CD4-positive, alpha-beta T cell (primary cell): Measurements from ENCODE around the gene SLC39A5. TPM values are rescaled to one million over a fixed set of nuclear protein-coding genes. Genes with fewer than 3 reads are reported as not detected.

Source experiments
- ATAC-seq: fragments of 200-7000 bp; cut with Tn5 transposase; one replicate; pipeline ENCODE4 v1.10.0; 2022; ENCODE audit warnings: mild to moderate bottlenecking; ENCODE audit not compliant: poor library complexity
- CTCF ChIA-PET: fragments of 350-600 bp; sonication (Branson Sonifier 250); formaldehyde crosslinking; loops from one replicate; lab custom pipeline; 2021; ENCODE audit warnings: antibody characterized with exemption, inconsistent platforms; lab: Charles Lee
- POLR2A ChIA-PET: fragments of 350-600 bp; sonication (Branson Sonifier 250); formaldehyde crosslinking; loops from one replicate; lab custom pipeline; 2021; ENCODE audit warnings: antibody characterized with exemption, inconsistent platforms; lab: Charles Lee
- DNase-seq, 14 experiments: peaks; one replicate each; pipeline ENCODE4 v3.0.0-alpha.2; 2013 to 2020; ENCODE audit warnings: mixed read lengths in 2 of 14
- H3K27ac ChIP-seq, 2 donors: one replicate each; pipeline versions ENCODE4 v1.5.1 to v1.7.0; 2013; ENCODE audit warnings: low read length in 2 of 2, low read depth in 1 of 2, mild to moderate bottlenecking in 1 of 2
- H3K27me3 ChIP-seq, 2 experiments: 1 replicate in 1 of 2; 2 replicates in 1 of 2; pipeline versions ENCODE4 v1.6.1 to v1.7.0; 2013; ENCODE audit warnings: low read length in 2 of 2, control low read depth in 1 of 2, mild to moderate bottlenecking in 1 of 2, moderate library complexity in 1 of 2; ENCODE audit not compliant: insufficient read depth in 2 of 2, control insufficient read depth in 1 of 2
- H3K36me3 ChIP-seq: one replicate; pipeline ENCODE4 v1.6.1; 2013; ENCODE audit warnings: low read length, control low read depth; ENCODE audit not compliant: insufficient read depth
- H3K4me1 ChIP-seq: one replicate; pipeline ENCODE4 v1.6.1; 2013; ENCODE audit warnings: low read length, control low read depth; ENCODE audit not compliant: insufficient read depth
- H3K4me3 ChIP-seq: one replicate; pipeline ENCODE4 v1.5.1; 2013; ENCODE audit warnings: mild to moderate bottlenecking, low read length, moderate library complexity
- H3K9me3 ChIP-seq, 2 experiments: 1 replicate in 1 of 2; 2 replicates in 1 of 2; pipeline versions ENCODE4 v1.6.1 to v1.7.0; 2013; ENCODE audit warnings: low read length in 2 of 2, mild to moderate bottlenecking in 2 of 2, control low read depth in 1 of 2, moderate library complexity in 1 of 2; ENCODE audit not compliant: control insufficient read depth in 1 of 2, insufficient read depth in 1 of 2
- H3K27ac Mint-ChIP-seq: one replicate; pipeline ENCODE4 v1.8.0; 2020; ENCODE audit warnings: mixed read lengths
- H3K27me3 Mint-ChIP-seq: one replicate; pipeline ENCODE4 v1.8.0; 2021; ENCODE audit warnings: mixed read lengths
- H3K36me3 Mint-ChIP-seq: one replicate; pipeline ENCODE4 v1.8.0; 2021; ENCODE audit warnings: low read depth, mixed read lengths
- H3K4me1 Mint-ChIP-seq: one replicate; pipeline ENCODE4 v1.8.0; 2021; ENCODE audit warnings: low read depth, mixed read lengths
- H3K4me3 Mint-ChIP-seq: one replicate; pipeline ENCODE4 v1.8.0; 2020; ENCODE audit warnings: mild to moderate bottlenecking, mixed read lengths
- H3K9me3 Mint-ChIP-seq: one replicate; pipeline ENCODE4 v1.8.0; 2020; ENCODE audit warnings: mixed read lengths
- intact Hi-C, 2 experiments: fragments of 100-400 bp; cut with DNase I in 1 of 2; cut with micrococcal nuclease in 1 of 2; formaldehyde crosslinking; loops; one replicate each; pipeline versions ENCODE4 v1.15.1 to v1.9.0; 2023 to 2025; cut with DNase I, micrococcal nuclease
- total RNA-seq, 174 experiments: library from RNA in 2 of 174; stranded (reverse) in 2 of 174; gene quantifications; one replicate each; pipeline ENCODE4 v1.2.3 and lab custom pipeline; 2021 to 2026
- TF ChIP-seq, protein P1 (sequence below): fragments of 200-600 bp; IDR thresholded peaks from one replicate; pipeline ENCODE4 v1.8.0; 2022; ENCODE audit warnings: antibody characterized with exemption, mild to moderate bottlenecking

SLC39A5 gene
- total RNA-seq, 2 experiments from 2014 or later, result 0.33 TPM; not detected in 1

DNA sequence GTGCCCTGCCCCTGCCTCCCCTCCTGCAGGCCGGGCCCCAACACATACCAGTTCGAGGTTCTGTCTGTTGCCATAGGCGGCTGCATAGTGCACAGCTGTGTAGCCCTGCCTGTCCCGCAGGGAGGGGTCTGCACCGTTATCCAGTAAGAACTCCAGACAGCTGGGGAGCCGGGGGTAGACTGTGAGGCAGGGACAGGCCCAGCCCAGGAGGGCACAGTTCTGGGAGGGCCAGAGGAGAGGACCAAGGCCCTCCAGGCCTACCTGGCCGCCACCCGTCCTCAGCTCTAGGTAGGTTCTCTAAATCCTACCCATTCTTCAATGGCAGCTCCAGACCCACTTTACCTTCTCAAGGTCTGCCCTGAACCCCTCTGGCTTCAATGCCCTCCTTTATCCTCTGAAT, 18.9 kb downstream of the SLC39A5 start:
- ChIA-PET CTCF (interaction anchor here (1.9 kb wide), 1 partner anchor 10 kb away, joined by 4 read pairs; the partner anchor contains the start of gene ANKRD52), POLR2A (no interaction called here)
- Histone ChIP-seq H3K4me1 (no peaks in the 10 kb centered on the region), H3K9me3 (no peaks in the 10 kb centered on the region), H3K27ac (no peak overlapping the region), H3K27me3 (no peaks in the 10 kb centered on the region), H3K36me3 (peaks cover 87% of the 10 kb centered on the region), H3K4me3 (no peak overlapping the region)
- H3K9me3 Mint-ChIP-seq, result no peaks in the 10 kb centered on the region
- DNase-seq (no peak), ATAC-seq (no peak)
- H3K36me3 Mint-ChIP-seq, result peaks cover 74% of the 10 kb centered on the region
- intact Hi-C loops, result no loop called here
- no peaks in the 10 kb centered on the region for H3K27me3 Mint-ChIP-seq
- no peak overlapping the region for H3K4me3 Mint-ChIP-seq
- no peak overlapping the region for H3K27ac Mint-ChIP-seq
- no peaks in the 10 kb centered on the region for H3K4me1 Mint-ChIP-seq
- TF ChIP-seq, protein P1, sequence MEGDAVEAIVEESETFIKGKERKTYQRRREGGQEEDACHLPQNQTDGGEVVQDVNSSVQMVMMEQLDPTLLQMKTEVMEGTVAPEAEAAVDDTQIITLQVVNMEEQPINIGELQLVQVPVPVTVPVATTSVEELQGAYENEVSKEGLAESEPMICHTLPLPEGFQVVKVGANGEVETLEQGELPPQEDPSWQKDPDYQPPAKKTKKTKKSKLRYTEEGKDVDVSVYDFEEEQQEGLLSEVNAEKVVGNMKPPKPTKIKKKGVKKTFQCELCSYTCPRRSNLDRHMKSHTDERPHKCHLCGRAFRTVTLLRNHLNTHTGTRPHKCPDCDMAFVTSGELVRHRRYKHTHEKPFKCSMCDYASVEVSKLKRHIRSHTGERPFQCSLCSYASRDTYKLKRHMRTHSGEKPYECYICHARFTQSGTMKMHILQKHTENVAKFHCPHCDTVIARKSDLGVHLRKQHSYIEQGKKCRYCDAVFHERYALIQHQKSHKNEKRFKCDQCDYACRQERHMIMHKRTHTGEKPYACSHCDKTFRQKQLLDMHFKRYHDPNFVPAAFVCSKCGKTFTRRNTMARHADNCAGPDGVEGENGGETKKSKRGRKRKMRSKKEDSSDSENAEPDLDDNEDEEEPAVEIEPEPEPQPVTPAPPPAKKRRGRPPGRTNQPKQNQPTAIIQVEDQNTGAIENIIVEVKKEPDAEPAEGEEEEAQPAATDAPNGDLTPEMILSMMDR, result no peak

DNA sequence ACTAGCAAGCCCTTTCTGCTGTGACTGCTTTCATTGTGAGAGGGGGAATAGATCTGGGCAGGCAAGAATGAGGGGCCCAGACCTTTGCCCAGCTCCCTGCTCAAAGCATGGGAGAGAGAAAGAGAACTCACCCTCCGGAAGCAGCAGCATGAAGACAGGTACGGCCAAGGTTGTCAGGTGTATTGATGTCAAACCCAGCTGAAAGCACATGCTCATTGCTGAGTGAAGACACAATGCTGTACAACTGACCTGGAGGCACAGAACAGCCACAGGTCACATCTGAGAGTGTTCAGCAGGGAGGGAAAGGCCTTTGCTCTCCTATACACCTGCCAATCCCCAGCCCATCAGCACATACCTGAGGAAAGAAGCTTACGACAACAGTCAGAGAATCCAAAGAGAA, 22.8 kb downstream of the SLC39A5 start:
- no peaks in the 10 kb centered on the region for H3K27me3 ChIP-seq
- H3K4me1 ChIP-seq, result peaks cover 17% of the 10 kb centered on the region
- Mint-ChIP-seq H3K4me3 (no peak overlapping the region), H3K27ac (no peak overlapping the region), H3K4me1 (peaks cover 12% of the 10 kb centered on the region), H3K36me3 (peaks cover 70% of the 10 kb centered on the region), H3K27me3 (no peaks in the 10 kb centered on the region), H3K9me3 (no peaks in the 10 kb centered on the region)
- H3K4me3 ChIP-seq, result no peak overlapping the region
- TF ChIP-seq, protein P1, result no peak
- ChIA-PET CTCF (interaction anchor here (0.6 kb wide), 1 partner anchor 428 kb away, joined by 4 read pairs; no protein-coding TSS in a partner anchor), POLR2A (no interaction called here)
- ATAC-seq (no peak), DNase-seq (no peak)
- H3K27ac ChIP-seq, result no peak overlapping the region
- H3K9me3 ChIP-seq, result no peaks in the 10 kb centered on the region
- peaks cover 90% of the 10 kb centered on the region for H3K36me3 ChIP-seq
- intact Hi-C loops, result no loop called here

DNA sequence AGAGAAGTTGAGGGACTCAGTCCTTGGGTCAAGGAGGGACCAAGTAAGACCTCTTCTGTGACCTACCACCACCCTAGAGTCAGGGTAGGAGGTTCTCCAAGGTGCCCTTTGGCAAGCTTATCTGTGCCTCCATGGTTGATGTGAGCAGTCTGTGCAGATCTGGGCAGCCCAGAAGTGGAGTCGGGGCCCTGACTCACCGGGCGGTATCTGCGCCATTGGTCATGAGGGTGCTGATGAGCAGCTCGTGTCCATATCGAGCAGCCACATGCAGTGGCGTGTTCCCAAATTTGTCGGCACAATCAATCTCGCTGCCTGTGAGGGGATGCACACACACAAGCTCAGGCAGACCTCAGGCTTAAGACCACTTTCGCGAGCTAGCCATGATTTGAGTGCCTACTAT, 23.2 kb downstream of the SLC39A5 start:
- Histone ChIP-seq H3K9me3 (no peaks in the 10 kb centered on the region), H3K27ac (no peak overlapping the region), H3K27me3 (no peaks in the 10 kb centered on the region), H3K4me1 (peaks cover 18% of the 10 kb centered on the region), H3K36me3 (peaks cover 85% of the 10 kb centered on the region), H3K4me3 (no peak overlapping the region)
- Mint-ChIP-seq H3K27me3 (no peaks in the 10 kb centered on the region), H3K4me1 (peaks cover 12% of the 10 kb centered on the region), H3K36me3 (peaks cover 65% of the 10 kb centered on the region), H3K27ac (no peak overlapping the region), H3K9me3 (no peaks in the 10 kb centered on the region), H3K4me3 (no peak overlapping the region)
- intact Hi-C loops, result no loop called here
- DNase-seq (no peak), ATAC-seq (no peak)
- ChIA-PET POLR2A (no interaction called here), CTCF (no interaction called here)
- TF ChIP-seq, protein P1, result no peak
